Kasumi-1 (cell line): Measurements from ENCODE around the gene FBXL7.

Experiments used
- DNase-seq, 2 experiments: peaks; one replicate each; lab custom pipeline; 2025; lab: John Stamatoyannopoulos, UW

The FBXL7 gene

GRCh38 chr5:15614679-15615078 lies 114.7 kb downstream of the FBXL7 start:
- no peak for DNase-seq

- no peak for DNase-seq
Measured at GRCh38 chr5:15615859-15616258, 115.9 kb downstream of the FBXL7 start.

DNA sequence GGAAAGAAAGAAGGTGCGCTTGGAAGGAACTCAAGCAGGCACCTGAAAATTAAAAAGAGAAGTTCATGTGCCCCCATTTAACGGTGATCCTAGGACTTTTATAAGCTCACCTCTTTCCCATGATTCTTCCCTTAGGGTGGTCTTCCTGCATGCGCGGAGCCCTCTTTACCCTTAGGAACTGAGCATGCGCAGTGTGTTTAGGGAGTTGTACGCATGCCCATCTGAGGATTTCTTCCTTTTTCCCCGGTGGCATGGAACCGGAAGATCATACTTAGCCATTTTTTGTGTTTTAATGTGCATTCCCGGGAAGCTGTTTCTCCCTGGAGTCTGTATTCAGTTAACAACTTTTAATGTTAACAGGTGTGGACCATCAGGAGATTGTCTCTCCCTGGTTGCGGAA lies 119.0 kb downstream of the FBXL7 start:
- no peak for DNase-seq

GRCh38 chr5:15620501-15620900 lies 120.5 kb downstream of the FBXL7 start:
- DNase-seq: no peak

GRCh38 chr5:15621094-15621493 lies 121.1 kb downstream of the FBXL7 start:
- no peak for DNase-seq

DNA sequence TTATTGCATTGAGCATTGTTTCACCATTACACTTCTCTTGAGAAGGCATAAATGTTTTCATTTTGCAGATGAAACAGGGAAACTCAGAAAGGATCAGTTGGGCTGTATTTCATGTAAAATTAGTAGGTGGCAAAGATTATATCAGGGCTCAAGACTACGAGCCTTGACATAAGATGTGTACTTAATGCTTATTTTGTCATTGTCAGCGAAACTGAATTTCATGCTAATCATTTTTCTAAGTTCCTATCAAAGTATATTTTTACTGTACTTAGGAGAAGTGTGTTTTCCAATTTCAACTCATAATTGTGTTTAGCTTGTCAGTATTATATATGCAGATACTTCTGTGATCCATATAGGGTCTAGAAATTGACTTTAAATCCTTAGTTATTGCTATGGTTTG lies 123.8 kb downstream of the FBXL7 start:
- DNase-seq: no peak

DNA sequence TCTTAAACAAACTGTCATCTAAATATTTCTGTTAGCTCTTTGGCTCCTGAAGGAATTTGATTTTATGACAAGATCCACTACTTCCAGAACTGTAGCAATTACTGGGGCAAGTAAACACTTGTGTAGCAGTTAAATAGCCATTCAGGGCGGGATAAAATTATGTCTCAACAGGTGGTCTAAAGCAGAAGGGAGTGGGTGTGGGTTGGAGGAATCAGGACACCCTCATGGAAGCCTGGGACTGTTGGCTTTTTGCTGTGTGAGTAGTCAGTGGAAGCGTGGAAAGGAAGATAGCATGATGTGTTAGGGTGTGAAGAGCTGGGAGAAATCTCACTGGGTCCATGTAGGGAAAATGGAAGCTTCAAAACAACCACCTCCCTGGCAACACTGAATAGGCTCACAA lies 127.1 kb downstream of the FBXL7 start:
- no peak for DNase-seq

- DNase-seq: peak in 1 of 2 experiments; percentile 7
Measured at GRCh38 chr5:15627647-15628046, 127.7 kb downstream of the FBXL7 start.

GRCh38 chr5:15630441-15630840 lies 130.5 kb downstream of the FBXL7 start:
- no peak for DNase-seq

- no peak for DNase-seq
Measured at GRCh38 chr5:15634591-15635288, 134.8 kb downstream of the FBXL7 start.

DNA sequence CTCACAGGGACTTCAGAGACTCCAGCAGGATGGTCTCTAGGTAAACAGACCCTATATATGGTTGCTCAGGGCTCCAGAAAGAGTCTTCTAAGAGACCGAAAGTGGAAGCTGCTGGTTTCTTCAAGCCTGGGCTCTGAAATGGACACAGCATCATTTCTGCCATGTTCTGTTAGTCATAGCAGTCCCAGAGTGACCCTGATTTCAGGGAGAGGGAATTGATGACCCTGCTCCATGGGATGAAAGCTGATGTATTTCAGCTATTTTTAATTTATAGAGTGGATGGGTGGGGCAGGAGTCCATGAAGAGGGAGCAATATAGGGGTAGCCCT lies 135.3 kb downstream of the FBXL7 start:
- no peak for DNase-seq

GRCh38 chr5:15637345-15637744 lies 137.4 kb downstream of the FBXL7 start:
- DNase-seq: no peak

- DNase-seq: no peak
Measured at GRCh38 chr5:15637886-15638285, 137.9 kb downstream of the FBXL7 start.

- no peak for DNase-seq
Measured at GRCh38 chr5:15638296-15638695, 138.3 kb downstream of the FBXL7 start.

GRCh38 chr5:15639288-15639687 lies 139.3 kb downstream of the FBXL7 start:
- DNase-seq: no peak

DNA sequence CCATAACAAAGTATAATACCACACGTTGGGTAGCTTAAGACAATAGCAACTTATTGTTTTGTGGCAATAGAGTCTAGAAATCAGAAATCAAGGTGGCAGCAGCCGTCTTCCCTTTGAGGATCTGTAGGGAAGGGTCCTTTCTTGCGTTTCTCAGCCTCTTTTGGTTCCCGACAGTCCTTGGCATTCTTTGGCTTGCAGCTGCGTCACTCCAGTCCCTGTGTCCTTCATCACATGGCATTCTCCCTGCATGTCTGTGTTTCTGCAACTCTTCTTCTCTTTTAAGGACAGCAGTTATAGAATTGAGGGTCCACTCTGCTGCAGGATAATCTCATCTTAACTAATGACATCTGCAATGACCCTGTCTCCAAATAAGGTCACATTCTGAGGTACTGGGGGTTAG lies 140.1 kb downstream of the FBXL7 start:
- DNase-seq: no peak

DNA sequence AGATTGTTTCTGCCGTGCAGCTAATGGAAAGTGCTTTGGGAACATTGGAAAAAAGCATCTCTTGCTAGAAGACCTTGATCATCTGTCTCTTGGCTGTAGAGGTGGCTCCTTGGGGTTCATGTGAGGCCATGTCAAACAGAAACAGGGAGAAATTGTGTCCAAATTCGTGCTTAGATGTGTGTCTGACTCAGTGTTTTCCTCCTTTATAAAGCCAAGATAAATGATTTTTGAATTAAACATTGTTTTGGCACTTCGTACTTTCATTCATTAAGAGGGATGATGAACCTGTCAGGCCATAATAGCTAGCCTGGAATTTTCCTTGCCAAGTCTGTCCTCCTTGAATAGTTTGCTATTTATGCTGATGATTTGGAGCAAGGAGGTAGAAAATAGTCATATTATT lies 143.8 kb downstream of the FBXL7 start:
- no peak for DNase-seq

- peak; percentile 7 to 16 for DNase-seq
Measured at GRCh38 chr5:15645381-15646160, 145.6 kb downstream of the FBXL7 start.

GRCh38 chr5:15646371-15646770 lies 146.4 kb downstream of the FBXL7 start:
- no peak for DNase-seq

- no peak for DNase-seq
Measured at GRCh38 chr5:15647251-15647650, 147.3 kb downstream of the FBXL7 start.

DNA sequence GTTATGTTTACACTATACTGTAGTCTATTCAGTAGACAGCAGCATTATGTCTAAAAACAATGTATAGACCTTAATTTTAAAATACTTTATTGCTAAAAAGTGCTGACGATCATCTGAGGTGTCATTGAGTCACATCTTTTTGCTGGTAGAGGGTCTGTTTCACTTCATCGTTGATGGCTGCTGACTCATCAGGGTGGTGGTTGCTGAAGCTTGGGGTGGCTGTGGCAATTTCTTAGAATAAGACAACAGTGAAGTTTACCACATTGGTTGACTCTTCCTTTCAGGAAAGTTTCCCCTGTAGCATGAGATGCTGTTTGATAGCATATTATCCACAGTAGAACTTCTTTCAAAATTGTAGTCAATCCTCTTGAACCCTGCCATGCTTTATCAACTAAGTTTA lies 150.3 kb downstream of the FBXL7 start:
- DNase-seq: no peak

DNA sequence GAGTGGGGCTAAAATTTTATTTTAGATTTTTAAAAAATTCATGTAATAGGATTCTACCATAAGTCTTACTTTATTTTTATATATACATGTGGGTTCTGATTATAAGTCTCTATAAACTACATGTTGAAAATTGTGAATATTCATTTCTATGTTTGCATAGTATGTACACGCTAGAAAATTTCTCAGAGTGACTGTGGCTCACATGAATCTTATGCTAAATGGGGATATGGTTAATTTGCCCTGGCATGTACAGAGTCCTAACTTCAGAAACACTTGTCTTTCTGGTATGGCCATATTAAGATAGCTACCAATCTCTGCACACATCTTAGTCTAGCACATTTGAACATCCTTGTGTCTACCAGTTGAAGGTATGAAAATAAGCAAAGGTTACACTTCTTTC lies 154.8 kb downstream of the FBXL7 start:
- DNase-seq: no peak

GRCh38 chr5:15655683-15656082 lies 155.7 kb downstream of the FBXL7 start:
- no peak for DNase-seq

DNA sequence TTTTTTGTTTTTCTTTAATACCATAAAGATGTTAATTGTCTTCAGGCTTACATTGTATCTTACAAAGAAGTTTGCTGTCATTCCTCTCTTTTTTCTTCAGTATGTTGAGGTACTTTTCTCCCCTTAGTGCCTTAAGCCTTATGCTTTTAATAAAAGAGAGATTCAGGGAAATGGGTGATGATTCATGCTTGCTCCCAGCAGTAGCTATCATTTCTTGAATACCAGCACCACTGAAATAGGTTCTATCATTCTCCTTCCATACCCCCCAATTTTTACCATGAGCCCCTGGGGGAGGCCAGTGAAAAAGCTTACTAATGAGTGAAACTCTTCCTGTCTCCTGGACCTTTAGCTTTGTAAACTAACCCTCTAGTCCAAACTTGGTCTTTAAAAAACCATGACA lies 165.0 kb downstream of the FBXL7 start:
- DNase-seq: no peak
